Measurements from ENCODE around the gene IL10.
A peak's percentile ranks its signal among the peaks of the same experiment; 100 is the strongest.

The IL10 gene

GRCh38 chr1:206772243-206772937 is at the start of gene IL10:
TSS of gene IL10 (minus strand) at chr1:206772494. CDS start at chr1:206772435, 59 bp downstream.
- DNase-seq (ENCODE audit: low spot score), result no peak

GRCh38 chr1:206821493-206821892 is 49.2 kb upstream of the IL10 start:
- no peak for DNase-seq (ENCODE audit: low spot score)

- DNase-seq (ENCODE audit: low spot score), result no peak
These were observed 44.3 kb upstream of the IL10 start for GRCh38 chr1:206816390-206817287.

GRCh38 chr1:206814716-206815341 is 42.5 kb upstream of the IL10 start:
- no peak for DNase-seq (ENCODE audit: low spot score)

- no peak for DNase-seq (ENCODE audit: low spot score)
These were observed 40.2 kb upstream of the IL10 start for GRCh38 chr1:206812471-206812870.

GRCh38 chr1:206809504-206810084 is 37.3 kb upstream of the IL10 start:
- DNase-seq (ENCODE audit: low spot score), result no peak

- peak; percentile 12 for DNase-seq (ENCODE audit: low spot score)
These were observed 36.3 kb upstream of the IL10 start for GRCh38 chr1:206808615-206809014.

GRCh38 chr1:206805357-206805756 is 33.1 kb upstream of the IL10 start:
- DNase-seq (ENCODE audit: low spot score), result no peak

- no peak for DNase-seq (ENCODE audit: low spot score)
These were observed 32.0 kb upstream of the IL10 start for GRCh38 chr1:206804156-206804737.

GRCh38 chr1:206803221-206803730 is 31.0 kb upstream of the IL10 start:
- no peak for DNase-seq (ENCODE audit: low spot score)

- DNase-seq (ENCODE audit: low spot score), result no peak
These were observed 30.1 kb upstream of the IL10 start for GRCh38 chr1:206802401-206802800.

- no peak for DNase-seq (ENCODE audit: low spot score)
These were observed 29.2 kb upstream of the IL10 start for GRCh38 chr1:206801467-206801866.

GRCh38 chr1:206800891-206801290 is 28.6 kb upstream of the IL10 start:
- DNase-seq (ENCODE audit: low spot score), result no peak

GRCh38 chr1:206800411-206800810 is 28.1 kb upstream of the IL10 start:
- DNase-seq (ENCODE audit: low spot score), result no peak

GRCh38 chr1:206799311-206799710 is 27.0 kb upstream of the IL10 start:
- no peak for DNase-seq (ENCODE audit: low spot score)

GRCh38 chr1:206798384-206798996 is 26.2 kb upstream of the IL10 start:
- no peak for DNase-seq (ENCODE audit: low spot score)

- peak; percentile 56 for DNase-seq (ENCODE audit: low spot score)
These were observed 25.5 kb upstream of the IL10 start for GRCh38 chr1:206797534-206798383.

- no peak for DNase-seq (ENCODE audit: low spot score)
These were observed 24.7 kb upstream of the IL10 start for GRCh38 chr1:206796981-206797402.

GRCh38 chr1:206796116-206796515 is 23.8 kb upstream of the IL10 start:
- DNase-seq (ENCODE audit: low spot score), result no peak

GRCh38 chr1:206794294-206794908 is 22.1 kb upstream of the IL10 start:
- no peak for DNase-seq (ENCODE audit: low spot score)

Data from HuH-7 (cell line).